Activated CD4-positive, alpha-beta T cell treated with anti-CD3 and anti-CD28 coated beads, Interleukin-2, amount 10 ng/mL, durations not matched to agents 7 days and 5 days (primary cell): ENCODE results near the gene ADK. TPM values are rescaled to one million over a fixed set of nuclear protein-coding genes. Genes with fewer than 3 reads are reported as not detected.

Experiments
- CTCF ChIA-PET: fragments of 350-600 bp; sonication (Branson Sonifier 250); formaldehyde crosslinking; loops from one replicate; lab custom pipeline; 2021; ENCODE audit warnings: antibody characterized with exemption; lab: Charles Lee
- POLR2A ChIA-PET: fragments of 350-600 bp; sonication (Branson Sonifier 250); formaldehyde crosslinking; loops from one replicate; lab custom pipeline; 2021; ENCODE audit warnings: antibody characterized with exemption; lab: Charles Lee
- DNase-seq: peaks from one replicate; pipeline ENCODE4 v3.0.0-alpha.2; 2020
- H3K27ac Mint-ChIP-seq: one replicate; pipeline ENCODE4 v1.8.0; 2021; ENCODE audit warnings: mild to moderate bottlenecking, moderate library complexity, mixed read lengths
- H3K27me3 Mint-ChIP-seq: one replicate; pipeline ENCODE4 v1.8.0; 2021; ENCODE audit warnings: mixed read lengths
- H3K36me3 Mint-ChIP-seq: one replicate; pipeline ENCODE4 v1.8.0; 2021; ENCODE audit warnings: low read depth, mixed read lengths
- H3K4me1 Mint-ChIP-seq: one replicate; pipeline ENCODE4 v1.8.0; 2021; ENCODE audit warnings: mixed read lengths
- H3K4me3 Mint-ChIP-seq: one replicate; pipeline ENCODE4 v1.8.0; 2021; ENCODE audit warnings: mild to moderate bottlenecking, moderate library complexity, mixed read lengths
- H3K9me3 Mint-ChIP-seq: one replicate; pipeline ENCODE4 v1.8.0; 2021; ENCODE audit warnings: mixed read lengths
- total RNA-seq, 2 experiments: library from RNA; stranded (reverse); gene quantifications; one replicate each; pipeline ENCODE4 v1.2.3, GENCODE V29; 2021

The ADK gene
- total RNA-seq, 2 experiments from 2014 or later: 36.8 to 38.5 TPM

- H3K4me3 Mint-ChIP-seq: no peak overlapping the region
- POLR2A ChIA-PET: no interaction called here
- no peak overlapping the region for H3K27ac Mint-ChIP-seq
- H3K4me1 Mint-ChIP-seq: peaks cover 4% of the 10 kb centered on the region
- peaks cover 21% of the 10 kb centered on the region for H3K36me3 Mint-ChIP-seq
- H3K9me3 Mint-ChIP-seq: no peaks in the 10 kb centered on the region
- no peak for DNase-seq
- no peaks in the 10 kb centered on the region for H3K27me3 Mint-ChIP-seq
- CTCF ChIA-PET: no interaction called here
Measured at GRCh38 chr10:74602576-74602975, 451.6 kb downstream of the ADK start.

DNA sequence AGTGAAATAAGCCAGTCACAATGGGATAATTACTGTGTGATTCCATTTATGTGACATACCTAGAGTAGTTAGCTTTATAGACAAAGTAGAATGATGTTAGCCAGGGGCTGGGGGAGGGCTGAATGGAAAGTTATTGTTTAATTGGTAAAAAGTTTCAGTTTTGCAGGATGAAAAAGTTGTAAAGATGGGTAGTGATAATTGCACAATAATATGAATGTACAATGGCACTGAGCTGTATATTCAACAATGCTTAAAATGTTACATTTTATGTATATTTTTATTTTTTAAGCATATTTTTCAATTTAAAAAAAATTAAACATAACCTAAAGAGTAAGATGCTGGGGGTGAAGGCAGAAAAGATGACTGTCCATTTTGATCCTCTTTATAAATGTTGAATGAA lies 459.3 kb downstream of the ADK start:
- Mint-ChIP-seq H3K4me1 (no peaks in the 10 kb centered on the region), H3K9me3 (peaks cover 5% of the 10 kb centered on the region), H3K4me3 (no peak overlapping the region), H3K36me3 (peaks cover 9% of the 10 kb centered on the region), H3K27me3 (no peaks in the 10 kb centered on the region), H3K27ac (no peak overlapping the region)
- no peak for DNase-seq
- ChIA-PET CTCF (interaction anchor here (1.4 kb wide), 1 partner anchor 11 kb away, joined by 3 read pairs; no protein-coding TSS in a partner anchor), POLR2A (no interaction called here)

DNA sequence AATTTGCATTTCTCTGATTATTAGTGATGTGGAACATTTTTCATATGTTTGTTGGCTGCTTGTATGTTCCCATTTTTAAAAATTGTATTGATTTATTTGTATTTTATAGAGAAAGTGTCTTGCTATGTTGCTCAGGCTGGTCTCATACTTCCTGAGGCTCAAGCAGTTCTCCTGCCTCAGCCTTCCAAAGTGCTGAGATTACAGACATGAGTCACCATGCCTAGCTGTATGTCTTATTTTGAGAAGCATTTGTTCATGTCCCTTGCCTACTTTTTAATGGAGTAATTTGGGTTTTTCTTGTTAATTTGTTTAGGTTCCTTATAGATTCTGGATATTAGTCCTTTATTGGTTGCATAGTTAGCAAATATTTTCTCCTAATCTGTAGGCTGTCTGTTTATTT lies 461.2 kb downstream of the ADK start:
- POLR2A ChIA-PET: no interaction called here
- H3K9me3 Mint-ChIP-seq: peaks cover 9% of the 10 kb centered on the region
- no peaks in the 10 kb centered on the region for H3K4me1 Mint-ChIP-seq
- H3K36me3 Mint-ChIP-seq: peaks cover 15% of the 10 kb centered on the region
- CTCF ChIA-PET: no interaction called here
- no peak overlapping the region for H3K27ac Mint-ChIP-seq
- no peaks in the 10 kb centered on the region for H3K27me3 Mint-ChIP-seq
- H3K4me3 Mint-ChIP-seq: no peak overlapping the region
- DNase-seq: no peak

DNA sequence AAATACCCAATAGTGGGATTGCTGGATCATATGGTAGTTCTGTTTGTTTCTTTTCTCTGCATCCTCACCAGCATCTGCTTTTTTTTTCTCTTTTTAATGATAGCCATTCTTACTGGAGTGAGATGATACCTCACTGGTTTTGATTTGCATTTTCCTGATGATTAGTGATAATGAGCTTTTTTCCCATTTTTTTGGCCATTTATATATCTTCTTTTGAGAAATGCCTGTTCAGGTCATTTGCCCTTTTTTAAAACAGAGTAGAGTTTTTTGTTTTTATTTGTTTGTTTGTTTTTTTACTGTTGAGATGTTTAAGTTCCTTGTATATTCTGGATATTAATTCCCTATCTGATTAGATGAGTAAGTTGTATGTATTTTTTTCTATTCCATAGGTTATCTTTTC lies 469.6 kb downstream of the ADK start:
- ChIA-PET CTCF (interaction anchor here (0.5 kb wide), 1 partner anchor 43 kb away, joined by 4 read pairs; no protein-coding TSS in a partner anchor), POLR2A (no interaction called here)
- Mint-ChIP-seq H3K36me3 (peaks cover 20% of the 10 kb centered on the region), H3K9me3 (peaks cover 16% of the 10 kb centered on the region), H3K4me3 (no peak overlapping the region), H3K27ac (no peak overlapping the region), H3K27me3 (no peaks in the 10 kb centered on the region), H3K4me1 (no peaks in the 10 kb centered on the region)
- no peak for DNase-seq

DNA sequence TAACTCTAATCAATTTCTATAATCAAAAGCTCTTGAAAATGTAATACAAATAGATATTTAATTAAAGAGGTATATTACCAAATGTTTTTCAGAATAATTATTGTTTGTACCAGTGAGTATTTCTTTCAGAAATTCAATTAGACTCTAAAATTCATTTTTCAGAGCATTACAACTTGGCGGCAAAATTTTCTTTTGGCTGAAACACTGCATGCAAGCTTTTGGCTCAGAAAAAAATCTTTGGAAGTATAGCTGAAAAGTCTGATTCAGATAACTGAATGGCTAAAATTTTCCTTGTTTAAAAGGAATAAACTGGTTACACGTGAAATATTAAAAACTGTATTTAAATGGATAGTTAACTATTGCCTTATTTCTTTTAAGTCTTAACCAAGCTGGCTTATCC lies 472.8 kb downstream of the ADK start:
- ChIA-PET POLR2A (no interaction called here), CTCF (interaction anchor here (0.6 kb wide), 3 partner anchors 44 to 365 kb away, joined by 3 to 5 read pairs (median 4); no protein-coding TSS in a partner anchor)
- Mint-ChIP-seq H3K4me3 (no peak overlapping the region), H3K4me1 (no peaks in the 10 kb centered on the region), H3K27ac (no peak overlapping the region), H3K9me3 (peaks cover 11% of the 10 kb centered on the region), H3K27me3 (no peaks in the 10 kb centered on the region), H3K36me3 (peaks cover 12% of the 10 kb centered on the region)
- DNase-seq: no peak

- Mint-ChIP-seq H3K4me3 (no peak overlapping the region), H3K4me1 (no peaks in the 10 kb centered on the region), H3K36me3 (peaks cover 12% of the 10 kb centered on the region), H3K27ac (no peak overlapping the region), H3K9me3 (peaks cover 11% of the 10 kb centered on the region), H3K27me3 (no peaks in the 10 kb centered on the region)
- ChIA-PET CTCF (interaction anchor here (0.6 to 1.2 kb wide), 2 partner anchors 43 to 194 kb away, joined by 3 to 5 read pairs; no protein-coding TSS in a partner anchor), POLR2A (interaction anchor here (0.5 kb wide), 1 partner anchor 24 kb away, joined by 7 read pairs; no protein-coding TSS in a partner anchor)
- DNase-seq: no peak
Measured at GRCh38 chr10:74624501-74624900, 473.5 kb downstream of the ADK start.

GRCh38 chr10:74628136-74628535 lies 477.1 kb downstream of the ADK start:
- Mint-ChIP-seq H3K36me3 (peaks cover 4% of the 10 kb centered on the region), H3K9me3 (peaks cover 1% of the 10 kb centered on the region), H3K4me1 (no peaks in the 10 kb centered on the region), H3K27me3 (no peaks in the 10 kb centered on the region), H3K27ac (no peak overlapping the region), H3K4me3 (no peak overlapping the region)
- POLR2A ChIA-PET: no interaction called here
- no peak for DNase-seq
- CTCF ChIA-PET: interaction anchor here (0.5 kb wide), 1 partner anchor 23 kb away, joined by 3 read pairs; no protein-coding TSS in a partner anchor

DNA sequence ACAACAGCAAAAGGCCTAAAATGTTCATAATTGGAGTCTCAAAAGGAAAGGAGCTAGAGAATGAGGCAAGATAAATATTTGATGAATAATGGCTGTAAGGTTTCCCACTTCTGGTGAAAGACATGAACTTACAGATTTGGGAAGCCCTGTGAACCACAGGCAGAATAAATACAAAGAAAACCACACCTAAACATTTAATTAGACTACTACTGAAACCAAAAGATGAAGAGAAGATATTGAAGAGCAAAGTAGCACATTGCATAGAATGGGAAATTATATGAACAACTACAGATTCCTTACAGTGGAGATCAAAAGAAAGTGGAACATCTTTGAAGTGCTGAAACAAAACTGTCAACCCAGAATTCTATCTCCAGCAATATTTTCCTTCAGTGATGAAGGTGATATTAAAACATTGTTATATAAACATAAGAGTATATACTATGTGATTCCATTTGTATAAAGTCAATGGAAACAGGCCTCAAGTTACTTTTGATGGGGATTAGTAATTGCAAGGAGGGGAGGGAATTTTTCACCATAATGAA lies 484.0 kb downstream of the ADK start:
- H3K4me1 Mint-ChIP-seq: no peaks in the 10 kb centered on the region

DNA sequence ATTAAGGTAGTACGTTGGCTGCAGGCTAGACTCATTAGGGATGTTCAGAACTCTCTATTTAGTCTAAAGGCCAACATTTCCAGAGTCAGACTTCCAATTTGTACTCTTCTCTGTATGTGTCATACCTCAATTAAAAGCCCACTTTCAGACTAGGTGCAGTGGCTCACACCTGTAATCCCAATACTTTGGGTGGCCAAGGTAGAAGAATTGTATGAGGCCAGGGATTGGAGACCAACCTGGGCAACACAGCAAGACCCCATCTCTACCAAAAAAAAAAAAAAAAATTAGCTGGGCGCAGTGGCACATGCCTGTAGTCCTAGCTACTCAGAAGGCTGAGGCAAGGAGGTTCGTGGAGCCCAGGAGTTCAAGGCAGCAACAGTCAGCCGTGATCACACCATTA lies 484.6 kb downstream of the ADK start:
- Mint-ChIP-seq H3K27me3 (no peaks in the 10 kb centered on the region), H3K4me3 (no peak overlapping the region), H3K9me3 (peaks cover 19% of the 10 kb centered on the region), H3K4me1 (no peaks in the 10 kb centered on the region), H3K27ac (no peak overlapping the region), H3K36me3 (peaks cover 30% of the 10 kb centered on the region)
- ChIA-PET CTCF (no interaction called here), POLR2A (no interaction called here)
- DNase-seq: no peak

More for the DNA sequence above, 484.0 kb downstream of the ADK start:
- Mint-ChIP-seq H3K36me3 (peaks cover 30% of the 10 kb centered on the region), H3K27me3 (no peaks in the 10 kb centered on the region), H3K9me3 (peaks cover 19% of the 10 kb centered on the region), H3K27ac (no peak overlapping the region), H3K4me3 (no peak overlapping the region)
- no peak for DNase-seq
- ChIA-PET CTCF (no interaction called here), POLR2A (no interaction called here)

GRCh38 chr10:74637685-74638084 lies 486.7 kb downstream of the ADK start:
- no peaks in the 10 kb centered on the region for H3K27me3 Mint-ChIP-seq
- H3K9me3 Mint-ChIP-seq: peaks cover 19% of the 10 kb centered on the region
- peaks cover 28% of the 10 kb centered on the region for H3K36me3 Mint-ChIP-seq
- H3K4me1 Mint-ChIP-seq: no peaks in the 10 kb centered on the region
- H3K4me3 Mint-ChIP-seq: no peak overlapping the region
- no peak for DNase-seq
- CTCF ChIA-PET: interaction anchor here (0.6 to 1.2 kb wide), 2 partner anchors 261 to 403 kb away, joined by 3 to 4 read pairs; no protein-coding TSS in a partner anchor
- H3K27ac Mint-ChIP-seq: no peak overlapping the region
- POLR2A ChIA-PET: no interaction called here

GRCh38 chr10:74640134-74640921 lies 489.3 kb downstream of the ADK start:
- Mint-ChIP-seq H3K27me3 (no peaks in the 10 kb centered on the region), H3K27ac (no peak overlapping the region), H3K4me1 (no peaks in the 10 kb centered on the region), H3K36me3 (peaks cover 13% of the 10 kb centered on the region), H3K4me3 (no peak overlapping the region), H3K9me3 (peaks cover 12% of the 10 kb centered on the region)
- DNase-seq: no peak
- POLR2A ChIA-PET: no interaction called here
- CTCF ChIA-PET: no interaction called here

GRCh38 chr10:74641659-74642058 lies 490.6 kb downstream of the ADK start:
- no peaks in the 10 kb centered on the region for H3K4me1 Mint-ChIP-seq
- H3K36me3 Mint-ChIP-seq: peaks cover 10% of the 10 kb centered on the region
- ChIA-PET POLR2A (interaction anchor here (0.5 kb wide), 1 partner anchor 332 kb away, joined by 3 read pairs; no protein-coding TSS in a partner anchor), CTCF (interaction anchor here (0.8 kb wide), 1 partner anchor 151 kb away, joined by 3 read pairs; no protein-coding TSS in a partner anchor)
- no peak for DNase-seq
- H3K27me3 Mint-ChIP-seq: no peaks in the 10 kb centered on the region
- H3K4me3 Mint-ChIP-seq: no peak overlapping the region
- peaks cover 10% of the 10 kb centered on the region for H3K9me3 Mint-ChIP-seq
- H3K27ac Mint-ChIP-seq: no peak overlapping the region
